Ovary (tissue), 9 donors: Measurements from ENCODE around the gene CLECL1. TPM values are rescaled to one million over a fixed set of nuclear protein-coding genes. Genes with fewer than 3 reads are reported as not detected.
"Not testable (repeated sequence)": the region's sequence is repeated elsewhere in the genome, so short reads cannot be mapped to it uniquely, and the experiment has no call there.

Experiments
- DNase-seq, 5 donors: peaks; one replicate each; pipeline ENCODE4 v3.0.0-alpha.2; 2019 to 2020
- H3K27ac ChIP-seq, 2 donors: fragments of 200-600 bp; one replicate each; pipeline versions ENCODE4 v1.5.1 to v1.8.0; 2019 to 2022
- H3K27me3 ChIP-seq: fragments of 200-600 bp; one replicate; pipeline ENCODE4 v1.8.0; 2022
- H3K36me3 ChIP-seq: fragments of 200-600 bp; sonication (generic); one replicate; pipeline ENCODE4 v1.5.1; 2019
- H3K4me1 ChIP-seq: one replicate; pipeline ENCODE4 v1.8.1; 2013; ENCODE audit warnings: mild to moderate bottlenecking, moderate library complexity; ENCODE audit not compliant: insufficient read depth
- H3K4me3 ChIP-seq: fragments of 200-600 bp; sonication (generic); one replicate; pipeline ENCODE4 v1.5.1; 2017
- H3K9me3 ChIP-seq, 2 donors: fragments of 200-600 bp in 1 of 2; sonication (generic) in 1 of 2; one replicate each; pipeline versions ENCODE4 v1.5.1 to v1.8.1; 2013 to 2019; ENCODE audit warnings: mild to moderate bottlenecking in 1 of 2, moderate library complexity in 1 of 2
- CTCF ChIP-seq, 3 donors: fragments of 450-650 bp in 2 of 3; fragments of 200-600 bp in 1 of 3; IDR thresholded peaks; one replicate each; pipeline versions ENCODE4 v1.5.1 to v1.8.0; 2016 to 2022; ENCODE audit warnings: antibody characterized with exemption in 3 of 3, mild to moderate bottlenecking in 1 of 3
- EP300 ChIP-seq: sonication (generic); formaldehyde crosslinking; IDR thresholded peaks from one replicate; pipeline ENCODE4 v1.6.1; 2017; ENCODE audit warnings: antibody characterized with exemption
- POLR2A ChIP-seq: fragments of 450-650 bp; IDR thresholded peaks from one replicate; pipeline ENCODE4 v1.6.1; 2017; ENCODE audit warnings: antibody characterized with exemption, mild to moderate bottlenecking, moderate library complexity
- WGBS, 3 donors: extraction: QIAGEN DNeasy Blood & Tissue Kit in 1 of 3; methylation state at CpG; one replicate each; pipeline versions ENCODE4 v1.1.5 to v1.1.7; 2013 to 2017; 5-methylcytosine and 5-hydroxymethylcytosine counted together
- intact Hi-C, 4 donors: fragments of 100-400 bp; cut with DNase I; formaldehyde crosslinking; loops; one replicate each; pipeline versions ENCODE4 v1.11.0 to v1.15.1; 2022 to 2023
- polyA plus RNA-seq, 2 donors: library from polyadenylated mRNA; stranded (reverse); fragments of 200-250 nt in 1 of 2; fragments of 350-450 nt in 1 of 2; fragmentation: Illumina TruSeq in 1 of 2; extraction: RNeasy Lipid Tissue Mini Kit (QIAGEN cat#74804) in 1 of 2; gene quantifications; one replicate each; pipeline ENCODE4 v1.2.3, GENCODE V29; 2013 to 2014
- total RNA-seq, 7 donors: library from RNA; depleted of rRNA in 2 of 7; stranded (reverse); fragments of >200 nt in 2 of 7; fragmentation: NEBNext Ultra II Directional in 3 of 7; extraction: Animal tissue kit (Norgen Biotek cat#: 25700) in 3 of 7; gene quantifications; one replicate each; pipeline versions ENCODE4 v1.1.0 to v1.2.4, GENCODE V29; 2016 to 2023
- donor health status: DM: no; HTN: no; CAD: no; lungs with moderate emphysema.
- donor health status: DM: no; HTN: no; CAD: no.
- donor health status: Bipolar disorder and iron deficiency.
- donor health status: DM: yes; HTN: yes; CAD: no.
- donor health status: DM: no; HTN: no; CAD: no.
- donor health status: DM: yes; HTN: yes; CAD: no.

Gene CLECL1
- total and polyA plus RNA-seq, 9 donors: 0.53 to 0.73 (median 0.59) TPM; not detected in 5

DNA sequence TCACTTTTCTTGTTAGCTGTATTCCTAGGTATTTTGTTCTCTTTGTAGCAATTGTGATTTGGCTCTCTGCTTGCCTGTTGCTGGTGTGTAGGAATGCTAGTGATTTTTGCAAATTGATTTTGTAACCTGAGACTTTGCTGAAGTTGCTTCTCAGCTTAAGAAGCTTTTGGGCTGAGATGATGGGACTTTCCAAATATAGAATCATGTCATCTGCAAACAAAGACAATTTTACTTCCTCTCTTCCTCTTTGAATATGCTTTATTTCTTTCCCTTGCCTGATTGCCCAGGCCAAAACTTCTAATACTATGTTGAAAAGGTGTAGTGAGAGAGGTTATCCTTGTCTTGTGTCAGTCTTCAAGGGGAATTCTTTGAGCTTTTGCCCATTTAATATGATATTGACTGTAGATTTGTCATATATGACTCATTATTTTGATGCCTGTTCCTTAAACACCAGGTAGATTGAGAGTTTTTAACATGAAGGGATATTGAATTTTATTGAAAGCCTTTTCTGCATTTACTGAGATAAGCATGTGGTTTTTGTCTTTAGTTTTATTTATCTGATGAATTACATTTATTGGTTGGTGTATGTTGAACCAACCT is 26.7 kb downstream of the CLECL1 start:
- no peaks in the 10 kb centered on the region for H3K9me3 ChIP-seq
- no peak overlapping the region for H3K27ac ChIP-seq
- H3K36me3 ChIP-seq: no peaks in the 10 kb centered on the region
- intact Hi-C loops: no loop called here
- no peak for TF ChIP-seq EP300
- TF ChIP-seq POLR2A: no peak
- TF ChIP-seq CTCF (IDR thresholded peaks at IDR 0.05): no peak
- DNase-seq: no peak
- no peaks in the 10 kb centered on the region for H3K4me1 ChIP-seq
- no peaks in the 10 kb centered on the region for H3K27me3 ChIP-seq
- H3K4me3 ChIP-seq: no peak overlapping the region

- 87 to 92% (median 89%) methylated on average over 5 of the region's 5 CpGs for WGBS, 3 donors
- DNase-seq, H3K9me3 ChIP-seq, H3K4me1 ChIP-seq, H3K27ac ChIP-seq, H3K27me3 ChIP-seq, intact Hi-C loops, H3K36me3 ChIP-seq, H3K4me3 ChIP-seq: not testable (repeated sequence)
Measured at GRCh38 chr12:9704561-9704960, 28.3 kb downstream of the CLECL1 start.

- H3K27ac ChIP-seq: no peak overlapping the region
- no peaks in the 10 kb centered on the region for H3K4me1 ChIP-seq
- no peak for DNase-seq
- no peaks in the 10 kb centered on the region for H3K27me3 ChIP-seq
- no peak overlapping the region for H3K4me3 ChIP-seq
- H3K36me3 ChIP-seq: no peaks in the 10 kb centered on the region
- H3K9me3 ChIP-seq: no peaks in the 10 kb centered on the region
- intact Hi-C loops: no loop called here
- WGBS, 3 donors: 82 to 90% (median 85%) methylated on average over 3 of the region's 3 CpGs
- TF ChIP-seq POLR2A (no peak), EP300 (no peak), CTCF (IDR thresholded peaks at IDR 0.05) (no peak)
Measured at GRCh38 chr12:9702255-9702654, 30.6 kb downstream of the CLECL1 start.

- intact Hi-C loops: no loop called here
- TF ChIP-seq POLR2A (no peak), CTCF (IDR thresholded peaks at IDR 0.05) (no peak), EP300 (no peak)
- DNase-seq: no peak
- Histone ChIP-seq H3K4me3 (no peak overlapping the region), H3K9me3 (no peaks in the 10 kb centered on the region), H3K27ac (no peak overlapping the region), H3K36me3 (no peaks in the 10 kb centered on the region), H3K4me1 (no peaks in the 10 kb centered on the region), H3K27me3 (no peaks in the 10 kb centered on the region)
- 78 to 97% (median 95%) methylated on average over 1 of the region's 1 CpG for WGBS, 3 donors
Measured at GRCh38 chr12:9701380-9702154, 31.3 kb downstream of the CLECL1 start.

DNA sequence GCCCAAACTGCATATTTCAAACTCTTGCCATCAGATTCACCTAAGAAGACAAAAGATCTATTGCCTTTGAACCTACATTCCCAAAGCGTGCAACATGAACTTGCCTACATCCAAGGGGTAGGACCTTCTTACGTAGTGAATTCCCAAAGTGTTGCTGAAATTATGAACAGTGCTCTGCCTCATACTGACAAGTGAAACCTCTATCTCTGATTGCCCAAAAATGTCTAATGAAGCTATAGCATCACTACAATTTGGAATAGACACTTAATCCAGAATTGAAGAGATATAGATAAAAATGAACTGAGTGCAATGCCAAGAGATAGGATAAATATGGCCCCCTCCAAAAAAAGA is 32.3 kb downstream of the CLECL1 start:
- no peaks in the 10 kb centered on the region for H3K9me3 ChIP-seq
- H3K27ac ChIP-seq: no peak overlapping the region
- 69 to 72% (median 71%) methylated on average over 2 of the region's 2 CpGs for WGBS, 3 donors
- no peak for TF ChIP-seq EP300
- no peak for TF ChIP-seq CTCF (IDR thresholded peaks at IDR 0.05)
- TF ChIP-seq POLR2A: no peak
- H3K36me3 ChIP-seq: no peaks in the 10 kb centered on the region
- no peak for DNase-seq
- intact Hi-C loops: no loop called here
- no peaks in the 10 kb centered on the region for H3K27me3 ChIP-seq
- no peak overlapping the region for H3K4me3 ChIP-seq
- no peaks in the 10 kb centered on the region for H3K4me1 ChIP-seq
